Measurements from ENCODE around the gene SERPINB12.

SERPINB12 gene

DNA sequence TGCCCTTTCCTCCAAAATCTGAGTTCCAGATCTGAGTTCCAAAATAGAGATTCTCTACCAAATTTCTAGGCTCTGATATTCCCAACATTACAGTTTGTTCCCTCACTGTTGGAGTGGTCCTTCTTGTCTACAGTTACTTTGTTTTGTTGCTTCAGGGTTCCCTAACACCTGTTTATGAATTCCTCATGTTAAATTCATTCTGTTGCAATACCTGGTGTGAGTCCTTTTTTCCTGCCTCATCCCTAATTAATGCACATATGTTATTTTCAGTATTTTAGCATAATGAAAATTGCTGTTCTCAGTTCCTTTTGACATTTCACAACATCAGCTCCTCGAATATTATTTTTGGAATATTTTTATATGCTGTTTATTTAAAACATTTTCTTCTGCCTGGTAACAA lies 61.2 kb downstream of the SERPINB12 start:
- no peak for DNase-seq (ENCODE audit: low read depth in 2 of 2)

DNA sequence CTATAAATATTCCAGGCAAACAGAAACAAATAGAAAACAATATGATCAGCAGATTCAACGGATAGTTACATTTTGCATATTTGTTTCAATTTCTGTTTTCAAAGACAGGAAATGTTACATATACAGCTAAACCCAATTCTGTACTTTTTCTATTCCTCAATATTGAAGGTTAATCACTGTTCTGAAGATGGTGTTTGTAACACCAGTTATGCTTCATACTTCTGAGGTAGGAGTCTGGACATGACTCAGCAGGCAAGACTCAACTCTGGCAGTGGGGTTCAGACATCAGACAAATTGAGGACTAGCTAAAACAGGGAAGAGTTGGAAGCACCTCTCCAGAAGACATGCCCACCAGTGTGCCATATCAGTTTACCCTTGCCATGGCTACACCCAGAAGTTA lies 61.6 kb downstream of the SERPINB12 start:
- no peak for DNase-seq (ENCODE audit: low read depth in 2 of 2)

DNA sequence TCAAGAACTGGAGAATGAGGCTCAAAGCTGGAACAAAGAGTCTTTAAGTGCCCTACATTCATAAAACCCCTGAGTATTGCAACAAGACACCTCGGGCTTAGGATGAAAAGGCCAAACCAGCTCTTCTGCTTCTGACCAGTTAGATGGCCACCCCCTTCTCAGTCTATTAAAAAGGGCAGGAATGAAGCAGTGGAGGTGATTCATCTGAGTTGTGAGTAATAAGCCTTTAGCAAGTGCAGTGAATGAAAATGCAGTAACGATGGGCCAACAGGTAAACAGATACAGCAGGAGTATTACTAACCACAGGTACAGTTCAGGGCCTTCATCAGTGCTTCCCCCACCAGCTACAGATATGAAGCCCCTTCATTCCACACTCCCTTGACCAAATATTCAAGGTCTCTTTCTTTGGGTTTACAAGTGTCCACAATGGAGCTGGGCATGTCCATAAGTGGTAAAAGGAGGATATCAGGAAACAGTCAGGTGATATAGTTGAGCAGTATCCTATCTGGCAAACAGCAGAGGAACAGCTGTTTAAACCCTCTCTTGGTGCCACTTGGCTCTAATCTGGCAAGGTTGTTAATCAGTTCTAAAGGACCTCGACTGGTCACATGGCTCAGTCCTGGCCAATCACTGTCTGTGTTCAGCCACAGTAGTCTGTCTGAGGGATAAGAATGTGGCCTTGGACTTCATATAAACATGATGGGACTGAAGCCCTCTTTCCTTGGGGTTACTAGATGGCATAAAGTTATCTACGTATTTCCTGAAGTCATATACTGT lies 62.8 kb downstream of the SERPINB12 start:
- no peak for DNase-seq (ENCODE audit: low read depth in 2 of 2)

DNA sequence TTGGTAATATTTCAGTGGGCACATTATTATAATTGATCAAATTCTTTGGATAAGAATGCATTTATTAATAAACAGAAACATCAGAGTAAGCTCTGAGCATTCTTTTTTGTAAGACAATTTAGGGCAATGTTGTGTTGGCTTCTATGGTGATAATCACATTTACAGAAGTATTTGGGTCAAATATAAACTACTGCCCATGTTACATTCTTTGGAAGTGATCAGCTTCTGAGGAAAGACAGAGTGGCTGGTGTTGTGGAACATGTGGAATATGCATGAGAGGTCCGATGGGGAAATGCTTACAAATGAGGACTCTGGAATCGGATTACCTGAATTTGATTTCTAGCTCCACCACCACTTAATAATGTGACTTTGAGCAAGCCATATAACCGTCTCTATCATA lies 64.4 kb downstream of the SERPINB12 start:
- DNase-seq (ENCODE audit: low read depth in 2 of 2), result no peak

DNA sequence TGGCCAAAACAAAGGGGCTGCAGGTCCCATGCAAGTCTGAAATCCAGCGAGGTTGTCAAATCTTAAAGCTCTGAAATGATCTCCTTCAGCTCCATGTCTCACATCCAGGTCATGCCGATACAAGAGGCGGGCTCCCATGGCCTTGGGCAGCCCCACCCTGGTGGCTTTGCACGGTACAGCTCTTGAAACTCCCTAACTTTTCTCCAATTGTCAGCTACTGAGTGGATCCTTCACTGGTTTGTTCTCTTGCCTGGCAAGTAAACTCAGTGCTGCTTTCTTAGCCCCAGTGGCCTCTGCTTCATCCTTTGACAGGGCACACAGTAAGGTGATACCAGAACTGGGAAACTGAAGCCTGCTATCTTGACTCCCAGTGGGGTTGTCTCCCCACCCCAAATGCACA lies 71.3 kb downstream of the SERPINB12 start:
- no peak for DNase-seq (ENCODE audit: low read depth in 2 of 2)

DNA sequence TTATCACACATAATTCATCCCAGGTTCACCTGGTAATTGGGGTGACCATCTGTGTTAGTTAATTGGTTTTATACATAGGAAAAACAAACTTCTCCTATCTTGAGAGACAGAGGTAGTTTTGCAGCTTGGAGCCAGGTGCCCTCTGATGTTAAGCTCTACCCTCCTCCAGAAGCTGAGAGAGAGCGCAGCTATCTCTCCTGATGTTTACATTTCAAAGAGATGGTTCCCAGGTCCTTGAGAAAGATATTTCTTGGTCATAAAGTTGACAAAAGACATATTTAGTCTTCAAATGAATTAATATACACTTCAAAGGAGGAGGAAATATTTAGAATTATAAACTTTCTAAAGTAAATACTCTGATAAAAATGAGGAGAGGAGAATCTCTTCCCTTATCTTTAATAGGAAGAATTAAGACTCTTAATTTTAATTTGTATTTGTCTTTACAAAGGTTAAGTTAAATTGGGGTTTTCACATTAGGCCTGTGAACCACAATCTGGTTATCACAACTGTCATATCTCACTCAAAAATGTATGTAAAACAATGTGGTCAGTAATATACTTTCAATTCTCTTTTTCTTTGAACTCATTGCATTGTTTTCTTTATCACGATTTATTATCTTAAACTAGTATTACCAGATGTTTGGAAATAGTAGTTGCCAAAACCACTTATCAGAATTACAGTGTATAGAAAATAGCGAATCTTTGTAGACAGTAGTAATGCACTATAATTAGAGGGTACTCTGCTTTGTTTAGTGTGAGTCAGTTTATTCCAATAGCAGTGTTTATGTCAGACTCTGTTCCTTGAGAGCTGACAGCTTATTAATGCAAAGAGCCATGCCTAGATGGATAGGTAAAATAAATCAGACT lies 75.1 kb downstream of the SERPINB12 start:
- DNase-seq (ENCODE audit: low read depth in 2 of 2), result no peak

DNA sequence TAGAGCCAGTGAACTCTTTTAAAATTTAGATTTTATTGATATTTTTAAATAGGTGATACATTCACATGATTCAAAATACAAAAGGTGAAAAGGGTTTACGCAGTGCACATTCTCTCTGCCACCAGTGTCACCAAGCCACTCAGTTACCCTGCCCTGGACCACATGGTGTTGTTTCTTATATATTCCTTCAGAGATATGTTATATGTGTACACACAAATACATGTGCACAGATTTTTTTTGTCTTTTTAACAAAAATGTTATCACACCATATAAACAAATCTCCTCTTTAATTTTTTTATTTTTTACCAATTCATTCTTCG lies 75.7 kb downstream of the SERPINB12 start:
- no peak for DNase-seq (ENCODE audit: low read depth in 2 of 2)

Data from stimulated activated CD4-positive, alpha-beta T cell treated with anti-CD3 and anti-CD28 coated beads, Interleukin-12 subunit alpha, Interleukin-12 subunit beta, amount 100 ng/mL, for 24 hours (primary cell).